DND-41 (cell line): ENCODE results near the gene TXNIP.

Source experiments
- EZH2 ChIP-seq: IDR thresholded peaks from 3 replicates; pipeline ENCODE4 v1.6.1; 2012; ENCODE audit warnings: borderline replicate concordance, low read depth, mild to moderate bottlenecking, moderate library complexity, low read length, inconsistent platforms; ENCODE audit not compliant: severe bottlenecking
- TF ChIP-seq, protein P1 (sequence below): IDR thresholded peaks from 2 replicates; pipeline ENCODE4 v1.5.1; 2012; ENCODE audit warnings: borderline replicate concordance, low read length, moderate library complexity, mild to moderate bottlenecking; ENCODE audit not compliant: poor library complexity, severe bottlenecking; ENCODE audit errors: extremely low read depth

GRCh38 chr1:145995964-145996432 lies 381 bp downstream of the TXNIP start:
- TF ChIP-seq, protein P1, sequence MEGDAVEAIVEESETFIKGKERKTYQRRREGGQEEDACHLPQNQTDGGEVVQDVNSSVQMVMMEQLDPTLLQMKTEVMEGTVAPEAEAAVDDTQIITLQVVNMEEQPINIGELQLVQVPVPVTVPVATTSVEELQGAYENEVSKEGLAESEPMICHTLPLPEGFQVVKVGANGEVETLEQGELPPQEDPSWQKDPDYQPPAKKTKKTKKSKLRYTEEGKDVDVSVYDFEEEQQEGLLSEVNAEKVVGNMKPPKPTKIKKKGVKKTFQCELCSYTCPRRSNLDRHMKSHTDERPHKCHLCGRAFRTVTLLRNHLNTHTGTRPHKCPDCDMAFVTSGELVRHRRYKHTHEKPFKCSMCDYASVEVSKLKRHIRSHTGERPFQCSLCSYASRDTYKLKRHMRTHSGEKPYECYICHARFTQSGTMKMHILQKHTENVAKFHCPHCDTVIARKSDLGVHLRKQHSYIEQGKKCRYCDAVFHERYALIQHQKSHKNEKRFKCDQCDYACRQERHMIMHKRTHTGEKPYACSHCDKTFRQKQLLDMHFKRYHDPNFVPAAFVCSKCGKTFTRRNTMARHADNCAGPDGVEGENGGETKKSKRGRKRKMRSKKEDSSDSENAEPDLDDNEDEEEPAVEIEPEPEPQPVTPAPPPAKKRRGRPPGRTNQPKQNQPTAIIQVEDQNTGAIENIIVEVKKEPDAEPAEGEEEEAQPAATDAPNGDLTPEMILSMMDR, result no peak
- no peak for TF ChIP-seq EZH2
